Measurements from ENCODE around the gene RAB5B. TPM values are rescaled to one million over a fixed set of nuclear protein-coding genes. Genes with fewer than 3 reads are reported as not detected.

RAB5B gene
- total RNA-seq, 4 donors from 2014 or later, result 116 to 189 (median 138) TPM

DNA sequence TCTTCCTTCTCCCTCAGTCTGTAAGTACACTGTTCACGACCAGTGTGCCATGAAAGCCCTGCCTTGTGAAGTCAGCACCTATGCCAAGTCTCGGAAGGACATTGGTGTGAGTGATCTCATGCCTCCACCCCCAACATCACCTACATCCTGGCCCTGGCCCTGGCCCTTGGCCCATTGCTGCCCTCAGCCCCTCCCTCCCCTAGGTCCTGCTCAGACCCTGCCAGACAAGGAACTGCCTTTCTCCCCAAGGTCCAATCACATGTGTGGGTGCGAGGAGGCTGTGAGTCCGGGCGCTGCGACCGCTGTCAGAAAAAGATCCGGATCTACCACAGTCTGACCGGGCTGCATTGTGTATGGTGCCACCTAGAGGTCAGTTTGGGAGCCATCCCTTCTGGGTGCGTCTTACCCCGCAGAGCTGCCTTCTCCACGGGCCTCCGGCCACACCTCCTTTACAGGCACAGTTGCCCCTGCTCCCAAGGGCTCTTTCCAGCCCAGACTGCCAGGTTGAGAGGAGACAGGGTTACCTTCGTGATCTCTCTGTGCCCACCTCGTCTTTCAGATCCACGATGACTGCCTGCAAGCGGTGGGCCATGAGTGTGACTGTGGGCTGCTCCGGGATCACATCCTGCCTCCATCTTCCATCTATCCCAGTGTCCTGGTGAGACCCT, 33.7 kb upstream of the RAB5B start:
- WGBS, result 4% methylated on average over 11 of the region's 18 CpGs
- TF ChIP-seq POLR2AphosphoS5 (IDR thresholded peaks at IDR 0.05), result peak; percentile 40 to 70
- no peak for TF ChIP-seq POLR2A (IDR thresholded peaks at IDR 0.05; ENCODE audit: low read depth)
- peak; percentile 89 to 97 (median 89) for TF ChIP-seq CTCF (IDR thresholded peaks at IDR 0.05)
- TF ChIP-seq EP300 (IDR thresholded peaks at IDR 0.05), result no peak
- Histone ChIP-seq H3K4me3 (peak overlapping the region; percentile 8 to 33 (median 24)), H3K27me3 (no peaks in the 10 kb centered on the region), H3K9me3 (no peaks in the 10 kb centered on the region), H3K27ac (replicated peaks in 1 of 4) (peak overlapping the region; percentile 35 to 59 (median 46)), H3K4me1 (peaks cover 8 to 22% (median 17%) of the 10 kb centered on the region in 4 donors), H3K36me3 (peaks cover 10 to 46% (median 20%) of the 10 kb centered on the region in 4 donors)
- DNase-seq (ENCODE audit: extremely low spot score), result peak; percentile 97
- intact Hi-C loops (cut with DNase I), result loop anchor here (2.0 kb wide), 1 partner anchor 197 kb away; the partner anchor contains the start of gene GDF11

DNA sequence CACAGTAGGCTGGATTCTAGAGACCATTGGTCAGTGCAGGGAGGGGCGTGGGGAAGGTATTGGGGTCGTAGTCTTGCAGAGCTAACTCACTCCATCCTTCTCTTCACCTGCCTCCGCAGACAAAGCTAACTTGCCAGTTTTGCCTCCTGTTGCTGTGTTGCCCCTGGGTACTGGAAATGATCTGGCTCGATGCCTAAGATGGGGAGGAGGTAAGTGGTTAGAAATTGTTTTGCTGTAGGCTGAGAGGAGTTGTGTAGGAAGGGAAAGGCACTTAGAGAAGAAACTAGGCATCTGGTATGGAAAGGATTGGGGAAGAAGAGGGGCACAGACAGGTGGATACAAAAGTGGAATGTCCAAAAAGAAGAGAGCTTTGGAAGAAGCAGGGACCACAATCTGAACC, 31.8 kb upstream of the RAB5B start:
- no peaks in the 10 kb centered on the region for H3K9me3 ChIP-seq
- TF ChIP-seq POLR2AphosphoS5 (IDR thresholded peaks at IDR 0.05) (no peak), CTCF (IDR thresholded peaks at IDR 0.05) (no peak), EP300 (IDR thresholded peaks at IDR 0.05) (no peak), POLR2A (IDR thresholded peaks at IDR 0.05; ENCODE audit: low read depth) (no peak)
- 89% methylated on average over 4 of the region's 4 CpGs for WGBS

GRCh38 chr12:55942577-55943136, 31.2 kb upstream of the RAB5B start:
- WGBS, result 95% methylated on average over 1 of the region's 1 CpG
- DNase-seq (ENCODE audit: extremely low spot score), result no peak
- Histone ChIP-seq H3K9me3 (no peaks in the 10 kb centered on the region), H3K36me3 (peaks cover 21 to 57% (median 27%) of the 10 kb centered on the region in 4 donors), H3K27ac (replicated peaks in 1 of 4) (no peak overlapping the region), H3K4me3 (no peak overlapping the region), H3K27me3 (no peaks in the 10 kb centered on the region), H3K4me1 (peaks cover 8 to 12% (median 10%) of the 10 kb centered on the region in 4 donors)
- no peak for TF ChIP-seq EP300 (IDR thresholded peaks at IDR 0.05)
- no peak for TF ChIP-seq CTCF (IDR thresholded peaks at IDR 0.05)
- TF ChIP-seq POLR2AphosphoS5 (IDR thresholded peaks at IDR 0.05), result no peak
- no peak for TF ChIP-seq POLR2A (IDR thresholded peaks at IDR 0.05; ENCODE audit: low read depth)
- intact Hi-C loops (cut with DNase I), result no loop called here

More for the DNA sequence above, 31.8 kb upstream of the RAB5B start:
- intact Hi-C loops (cut with DNase I), result no loop called here
- no peak overlapping the region for H3K4me3 ChIP-seq
- peaks cover 21 to 57% (median 27%) of the 10 kb centered on the region in 4 donors for H3K36me3 ChIP-seq
- H3K4me1 ChIP-seq, result peaks cover 8 to 12% (median 10%) of the 10 kb centered on the region in 4 donors
- no peak for DNase-seq (ENCODE audit: extremely low spot score)
- no peaks in the 10 kb centered on the region for H3K27me3 ChIP-seq
- H3K27ac ChIP-seq (replicated peaks in 1 of 4), result no peak overlapping the region

DNA sequence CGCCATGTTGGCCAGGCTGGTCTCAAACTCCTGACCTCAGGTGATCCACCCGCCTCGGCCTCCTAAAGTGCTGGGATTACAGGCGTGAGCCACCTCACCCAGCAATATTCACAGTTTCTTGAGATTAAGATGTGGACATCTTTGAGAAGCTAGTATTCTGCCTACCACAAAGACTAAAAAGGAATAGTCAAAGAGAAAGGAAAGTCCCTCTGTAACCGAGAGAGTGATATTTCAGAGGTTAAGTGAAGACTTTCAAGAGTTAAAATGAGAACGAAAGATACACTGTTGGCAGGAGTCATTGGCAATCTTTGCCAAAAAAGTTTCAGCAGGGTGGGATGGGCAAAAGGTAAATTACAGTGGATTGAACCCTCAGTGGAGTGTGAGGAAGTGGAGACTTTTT, 27.3 kb upstream of the RAB5B start:
- no peaks in the 10 kb centered on the region for H3K27me3 ChIP-seq
- TF ChIP-seq POLR2AphosphoS5 (IDR thresholded peaks at IDR 0.05) (no peak), POLR2A (IDR thresholded peaks at IDR 0.05; ENCODE audit: low read depth) (no peak), EP300 (IDR thresholded peaks at IDR 0.05) (no peak), CTCF (IDR thresholded peaks at IDR 0.05) (no peak)
- peaks cover 24 to 53% (median 31%) of the 10 kb centered on the region in 4 donors for H3K36me3 ChIP-seq
- no peaks in the 10 kb centered on the region for H3K9me3 ChIP-seq
- no peaks in the 10 kb centered on the region for H3K4me1 ChIP-seq
- 82% methylated on average over 6 of the region's 6 CpGs for WGBS
- intact Hi-C loops (cut with DNase I), result no loop called here
- H3K4me3 ChIP-seq, result no peak overlapping the region
- no peak overlapping the region for H3K27ac ChIP-seq (replicated peaks in 1 of 4)
- no peak for DNase-seq (ENCODE audit: extremely low spot score)

Data from esophagus muscularis mucosa (tissue), 4 donors.